Measurements from ENCODE around the gene FNBP1L. TPM values are rescaled to one million over a fixed set of nuclear protein-coding genes. Genes with fewer than 3 reads are reported as not detected.

The FNBP1L gene
- total and polyA plus RNA-seq, 9 of the 15 experiments (the other 6 are each of a cell fraction or from before 2014, with no cell fraction given): 1.4 to 6.9 (median 5.9) TPM

DNA sequence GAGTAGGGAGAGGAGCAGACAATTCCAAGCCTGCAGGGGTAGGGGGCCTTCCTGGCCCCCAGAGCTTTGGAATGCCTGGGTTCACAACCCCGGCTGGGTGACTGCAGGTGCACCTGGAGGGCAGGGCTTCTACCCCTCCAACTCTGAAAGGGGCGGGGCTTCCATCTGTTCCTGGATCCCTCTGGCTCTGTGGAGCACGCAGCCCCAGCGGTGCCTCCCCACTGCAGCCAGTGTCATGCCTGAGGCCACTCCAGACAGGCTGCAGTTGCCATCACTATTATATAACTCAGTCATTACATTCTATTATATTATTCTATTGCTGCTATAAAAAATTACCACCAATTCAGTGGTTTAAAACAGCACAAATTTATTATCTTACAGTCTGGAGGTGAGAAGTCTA is 12.5 kb upstream of the FNBP1L start:
- ChIA-PET POLR2A (no interaction called here), CTCF (ENCODE audit: low intra/inter-chr PET ratio) (no interaction called here)
- H3K79me2 ChIP-seq (ENCODE audit: control insufficient read depth, insufficient read depth, low read length): no peaks in the 10 kb centered on the region
- no peaks in the 10 kb centered on the region for H3K27me3 ChIP-seq (ENCODE audit: control insufficient read depth in 2 of 2, insufficient read depth in 2 of 2, low read length in 2 of 2)
- ATAC-seq: no peak
- no peaks in the 10 kb centered on the region for H3K36me3 ChIP-seq (ENCODE audit: control insufficient read depth, insufficient read depth, low read length)
- no peak overlapping the region for H3K27ac ChIP-seq (ENCODE audit: extremely low read depth, low read depth, low read length)
- no peak overlapping the region for H3K4me2 ChIP-seq (ENCODE audit: insufficient read depth, low read length)
- H3K4me1 ChIP-seq (replicated peaks in 1 of 2; ENCODE audit: control insufficient read depth in 2 of 2, insufficient read depth in 2 of 2, low read length in 2 of 2): no peaks in the 10 kb centered on the region
- H3K9me3 ChIP-seq (replicated peaks; ENCODE audit: control insufficient read depth, insufficient read depth, low read depth, low read length): peaks cover 4% of the 10 kb centered on the region
- H3K4me3 ChIP-seq: no peak overlapping the region
- no peaks in the 10 kb centered on the region for H4K20me1 ChIP-seq (replicated peaks; ENCODE audit: control insufficient read depth, insufficient read depth, low read length)
- no peak overlapping the region for H3K9ac ChIP-seq (ENCODE audit: insufficient read depth in 1 of 2, low read depth in 2 of 2, low read length in 2 of 2)
- in situ Hi-C loops (cut with MboI): loop anchor here (10.0 kb wide), 2 partner anchors 131 to 399 kb away; no protein-coding TSS in a partner anchor
- no TSS peak for BruUV-seq (replicated peaks)
- no peak overlapping the region for H2AFZ ChIP-seq (ENCODE audit: low read depth, low read length)
- no peaks in the 10 kb centered on the region for H3K9me1 ChIP-seq (ENCODE audit: control insufficient read depth, insufficient read depth, low read length)
- no peak for DNase-seq (ENCODE audit: extremely low read depth in 1 of 4, low spot score in 3 of 4)
- no peak for FAIRE-seq
- 8% methylated on average over 4 of the region's 4 CpGs for WGBS (ENCODE audit: insufficient coverage, low coverage, missing lambda C conversion rate)
- intact Hi-C loops (cut with micrococcal nuclease): loop anchor here (5.0 kb wide), 1 partner anchor 128 kb away; no protein-coding TSS in a partner anchor
- TF ChIP-seq KDM2B (CRISPR knock-in tag; IDR thresholded peaks at IDR 0.05): no peak
- no peak for TF ChIP-seq MTA3 (IDR thresholded peaks at IDR 0.05; ENCODE audit: borderline replicate concordance)
- no peak for TF ChIP-seq LARP7 (IDR thresholded peaks at IDR 0.05)
- TF ChIP-seq NCOR1 (IDR thresholded peaks at IDR 0.05): no peak
- TF ChIP-seq ELF4 (CRISPR knock-in tag; IDR thresholded peaks at IDR 0.05): no peak
- TF ChIP-seq, protein P1, sequence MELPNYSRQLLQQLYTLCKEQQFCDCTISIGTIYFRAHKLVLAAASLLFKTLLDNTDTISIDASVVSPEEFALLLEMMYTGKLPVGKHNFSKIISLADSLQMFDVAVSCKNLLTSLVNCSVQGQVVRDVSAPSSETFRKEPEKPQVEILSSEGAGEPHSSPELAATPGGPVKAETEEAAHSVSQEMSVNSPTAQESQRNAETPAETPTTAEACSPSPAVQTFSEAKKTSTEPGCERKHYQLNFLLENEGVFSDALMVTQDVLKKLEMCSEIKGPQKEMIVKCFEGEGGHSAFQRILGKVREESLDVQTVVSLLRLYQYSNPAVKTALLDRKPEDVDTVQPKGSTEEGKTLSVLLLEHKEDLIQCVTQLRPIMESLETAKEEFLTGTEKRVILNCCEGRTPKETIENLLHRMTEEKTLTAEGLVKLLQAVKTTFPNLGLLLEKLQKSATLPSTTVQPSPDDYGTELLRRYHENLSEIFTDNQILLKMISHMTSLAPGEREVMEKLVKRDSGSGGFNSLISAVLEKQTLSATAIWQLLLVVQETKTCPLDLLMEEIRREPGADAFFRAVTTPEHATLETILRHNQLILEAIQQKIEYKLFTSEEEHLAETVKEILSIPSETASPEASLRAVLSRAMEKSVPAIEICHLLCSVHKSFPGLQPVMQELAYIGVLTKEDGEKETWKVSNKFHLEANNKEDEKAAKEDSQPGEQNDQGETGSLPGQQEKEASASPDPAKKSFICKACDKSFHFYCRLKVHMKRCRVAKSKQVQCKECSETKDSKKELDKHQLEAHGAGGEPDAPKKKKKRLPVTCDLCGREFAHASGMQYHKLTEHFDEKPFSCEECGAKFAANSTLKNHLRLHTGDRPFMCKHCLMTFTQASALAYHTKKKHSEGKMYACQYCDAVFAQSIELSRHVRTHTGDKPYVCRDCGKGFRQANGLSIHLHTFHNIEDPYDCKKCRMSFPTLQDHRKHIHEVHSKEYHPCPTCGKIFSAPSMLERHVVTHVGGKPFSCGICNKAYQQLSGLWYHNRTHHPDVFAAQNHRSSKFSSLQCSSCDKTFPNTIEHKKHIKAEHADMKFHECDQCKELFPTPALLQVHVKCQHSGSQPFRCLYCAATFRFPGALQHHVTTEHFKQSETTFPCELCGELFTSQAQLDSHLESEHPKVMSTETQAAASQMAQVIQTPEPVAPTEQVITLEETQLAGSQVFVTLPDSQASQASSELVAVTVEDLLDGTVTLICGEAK (IDR thresholded peaks at IDR 0.05): no peak
- TF ChIP-seq, protein P1 (CRISPR knock-in tag; IDR thresholded peaks at IDR 0.05): no peak
